Bronchial epithelial cell (primary cell): ENCODE measurements around the gene A3GALT2. TPM values are rescaled to one million over a fixed set of nuclear protein-coding genes. Genes with fewer than 3 reads are reported as not detected.

Experiments used
- DNase-seq: peaks from one replicate; pipeline ENCODE4 v3.0.0-alpha.2; 2010; ENCODE audit warnings: low read depth
- FAIRE-seq: peaks from 2 replicates; lab custom pipeline; 2011; peaks lifted over from hg19 to GRCh38; lab: Jason Lieb, UNC
- H3K27me3 ChIP-seq: 2 replicates; pipeline ENCODE4 v1.5.1; 2011; ENCODE audit warnings: low read length; ENCODE audit not compliant: control insufficient read depth, insufficient read depth
- H3K36me3 ChIP-seq: 2 replicates; pipeline ENCODE4 v1.5.1; 2011; ENCODE audit warnings: low read length; ENCODE audit not compliant: control insufficient read depth, insufficient read depth
- H3K4me3 ChIP-seq: 2 replicates; pipeline ENCODE4 v1.5.1; 2011; ENCODE audit warnings: mild to moderate bottlenecking, low read depth, low read length, control low read depth
- CTCF ChIP-seq: IDR thresholded peaks from 2 replicates; pipeline ENCODE4 v1.5.1; 2011; ENCODE audit warnings: mild to moderate bottlenecking, moderate library complexity, low read length, control low read depth, inconsistent platforms; ENCODE audit not compliant: insufficient read depth, severe bottlenecking
- total RNA-seq: library from RNA; depleted of rRNA; stranded (reverse); fragments of >200 nt; gene quantifications from 2 replicates; pipeline ENCODE4 v1.2.1, GENCODE V29; 2014

Gene A3GALT2
- total RNA-seq, 1 donor from 2014 or later = not detected

- no peak overlapping the region for H3K4me3 ChIP-seq
- DNase-seq = no peak
- no peak for TF ChIP-seq CTCF
- H3K36me3 ChIP-seq = no peaks in the 10 kb centered on the region
- no peak for FAIRE-seq
- no peaks in the 10 kb centered on the region for H3K27me3 ChIP-seq
These were observed 42.1 kb upstream of the A3GALT2 start for GRCh38 chr1:33363021-33363420.

- Histone ChIP-seq H3K36me3 (no peaks in the 10 kb centered on the region), H3K27me3 (no peaks in the 10 kb centered on the region), H3K4me3 (no peak overlapping the region)
- DNase-seq = no peak
- TF ChIP-seq CTCF = no peak
- FAIRE-seq = no peak
These were observed 40.8 kb upstream of the A3GALT2 start for GRCh38 chr1:33361532-33362235.

GRCh38 chr1:33360367-33360766 is 39.5 kb upstream of the A3GALT2 start:
- DNase-seq (no peak), FAIRE-seq (no peak)
- H3K4me3 ChIP-seq = no peak overlapping the region
- no peak for TF ChIP-seq CTCF
- no peaks in the 10 kb centered on the region for H3K27me3 ChIP-seq
- no peaks in the 10 kb centered on the region for H3K36me3 ChIP-seq

GRCh38 chr1:33359931-33360330 is 39.0 kb upstream of the A3GALT2 start:
- Histone ChIP-seq H3K36me3 (no peaks in the 10 kb centered on the region), H3K27me3 (no peaks in the 10 kb centered on the region), H3K4me3 (no peak overlapping the region)
- no peak for FAIRE-seq
- no peak for DNase-seq
- TF ChIP-seq CTCF = no peak

- TF ChIP-seq CTCF = no peak
- H3K27me3 ChIP-seq = no peaks in the 10 kb centered on the region
- peaks cover 3% of the 10 kb centered on the region for H3K36me3 ChIP-seq
- DNase-seq = peak; percentile 64
- no peak for FAIRE-seq
- no peak overlapping the region for H3K4me3 ChIP-seq
These were observed 38.1 kb upstream of the A3GALT2 start for GRCh38 chr1:33358795-33359503.
